Activated CD4-positive, alpha-beta memory T cell treated with anti-CD3 and anti-CD28 coated beads for 36 hours (primary cell): ENCODE measurements around the gene ABCC8. TPM values are rescaled to one million over a fixed set of nuclear protein-coding genes. Genes with fewer than 3 reads are reported as not detected.

Experiments used
- CTCF ChIA-PET: fragments of 350-600 bp; sonication (Branson Sonifier 250); formaldehyde crosslinking; loops from one replicate; lab custom pipeline; 2021; ENCODE audit warnings: antibody characterized with exemption, inconsistent platforms; lab: Charles Lee
- POLR2A ChIA-PET: fragments of 350-600 bp; sonication (Branson Sonifier 250); formaldehyde crosslinking; loops from one replicate; lab custom pipeline; 2021; ENCODE audit warnings: antibody characterized with exemption; lab: Charles Lee
- DNase-seq: peaks from one replicate; pipeline ENCODE4 v3.0.0-alpha.2; 2020
- H3K27ac Mint-ChIP-seq: one replicate; pipeline ENCODE4 v1.8.0; 2021; ENCODE audit warnings: mixed read lengths
- H3K27me3 Mint-ChIP-seq: one replicate; pipeline ENCODE4 v1.8.0; 2021; ENCODE audit warnings: mixed read lengths
- H3K36me3 Mint-ChIP-seq: one replicate; pipeline ENCODE4 v1.8.0; 2021; ENCODE audit warnings: mixed read lengths
- H3K4me1 Mint-ChIP-seq: one replicate; pipeline ENCODE4 v1.8.0; 2021; ENCODE audit warnings: low read depth, mixed read lengths
- H3K4me3 Mint-ChIP-seq: one replicate; pipeline ENCODE4 v1.8.0; 2021; ENCODE audit warnings: mild to moderate bottlenecking, mixed read lengths
- H3K9me3 Mint-ChIP-seq: one replicate; pipeline ENCODE4 v1.8.0; 2021; ENCODE audit warnings: mixed read lengths
- intact Hi-C: fragments of 100-400 bp; cut with micrococcal nuclease; formaldehyde crosslinking; loops from one replicate; pipeline ENCODE4 v1.15.1; 2023
- total RNA-seq, 2 experiments: library from RNA; stranded (reverse); gene quantifications; one replicate each; pipeline ENCODE4 v1.2.3, GENCODE V29; 2021

The ABCC8 gene
- total RNA-seq, 2 experiments from 2014 or later: not detected

- Mint-ChIP-seq H3K4me3 (no peak overlapping the region), H3K27me3 (no peaks in the 10 kb centered on the region), H3K36me3 (no peaks in the 10 kb centered on the region), H3K4me1 (no peaks in the 10 kb centered on the region), H3K9me3 (no peaks in the 10 kb centered on the region), H3K27ac (no peak overlapping the region)
- ChIA-PET CTCF (interaction anchor here (1.8 kb wide), 1 partner anchor 13 kb away, joined by 7 read pairs; no protein-coding TSS in a partner anchor), POLR2A (no interaction called here)
- DNase-seq: no peak
- intact Hi-C loops: no loop called here
Observed at GRCh38 chr11:17396598-17397310, 79.9 kb downstream of the ABCC8 start.

- intact Hi-C loops: no loop called here
- Mint-ChIP-seq H3K36me3 (no peaks in the 10 kb centered on the region), H3K27me3 (no peaks in the 10 kb centered on the region), H3K4me1 (no peaks in the 10 kb centered on the region), H3K4me3 (no peak overlapping the region), H3K27ac (no peak overlapping the region), H3K9me3 (no peaks in the 10 kb centered on the region)
- ChIA-PET CTCF (no interaction called here), POLR2A (no interaction called here)
- no peak for DNase-seq
Observed at GRCh38 chr11:17395978-17396377, 80.7 kb downstream of the ABCC8 start.

GRCh38 chr11:17395554-17395961 is 81.1 kb downstream of the ABCC8 start:
- intact Hi-C loops: no loop called here
- no peak overlapping the region for H3K27ac Mint-ChIP-seq
- DNase-seq: no peak
- no peak overlapping the region for H3K4me3 Mint-ChIP-seq
- CTCF ChIA-PET: no interaction called here
- H3K36me3 Mint-ChIP-seq: no peaks in the 10 kb centered on the region
- POLR2A ChIA-PET: no interaction called here
- no peaks in the 10 kb centered on the region for H3K4me1 Mint-ChIP-seq
- no peaks in the 10 kb centered on the region for H3K9me3 Mint-ChIP-seq
- no peaks in the 10 kb centered on the region for H3K27me3 Mint-ChIP-seq

GRCh38 chr11:17394743-17395390 is 81.8 kb downstream of the ABCC8 start:
- POLR2A ChIA-PET: no interaction called here
- H3K9me3 Mint-ChIP-seq: no peaks in the 10 kb centered on the region
- intact Hi-C loops: no loop called here
- H3K4me1 Mint-ChIP-seq: no peaks in the 10 kb centered on the region
- no peaks in the 10 kb centered on the region for H3K27me3 Mint-ChIP-seq
- H3K36me3 Mint-ChIP-seq: no peaks in the 10 kb centered on the region
- DNase-seq: no peak
- CTCF ChIA-PET: no interaction called here
- no peak overlapping the region for H3K27ac Mint-ChIP-seq
- no peak overlapping the region for H3K4me3 Mint-ChIP-seq

DNA sequence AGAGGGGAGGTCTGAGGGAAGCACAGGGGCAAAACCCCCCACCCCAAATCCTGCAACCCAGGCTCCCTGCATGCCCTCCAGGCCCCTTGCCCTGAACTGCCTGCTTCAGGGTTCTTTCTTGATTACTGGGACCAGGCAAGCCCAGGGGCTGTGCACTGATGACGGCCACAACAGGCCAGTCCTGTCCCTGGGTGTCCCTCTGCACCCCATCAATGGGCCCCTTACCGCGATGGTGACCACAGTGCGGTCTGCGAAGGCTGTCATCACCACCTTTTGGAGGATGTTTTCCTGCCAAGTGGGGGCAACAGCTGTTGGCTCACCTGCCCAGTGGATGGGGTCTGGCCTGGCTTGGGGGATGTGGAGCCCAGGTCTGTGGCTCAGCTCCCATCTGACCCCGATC is 83.2 kb downstream of the ABCC8 start:
- POLR2A ChIA-PET: no interaction called here
- no peak for DNase-seq

DNA sequence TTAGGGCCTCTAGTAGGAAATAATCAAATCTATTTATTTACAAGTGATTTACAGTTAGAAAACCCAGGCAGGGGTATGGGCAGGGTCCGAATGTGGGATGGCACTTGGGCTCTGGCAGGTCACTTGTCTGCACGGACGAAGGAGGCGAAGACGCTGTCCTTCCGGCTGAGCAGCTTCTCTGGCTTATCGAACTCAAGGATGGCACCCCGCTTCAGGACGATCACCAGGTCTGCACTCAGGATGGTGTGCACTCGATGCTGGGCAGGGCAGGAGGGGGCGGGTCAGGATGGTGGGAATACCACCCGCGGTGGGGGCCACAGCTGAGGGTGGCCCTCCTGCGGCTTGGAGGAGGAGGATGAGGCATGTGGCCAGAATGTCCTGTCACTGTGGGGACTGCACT is 83.8 kb downstream of the ABCC8 start:
- Mint-ChIP-seq H3K27ac (no peak overlapping the region), H3K9me3 (no peaks in the 10 kb centered on the region), H3K4me3 (no peak overlapping the region), H3K27me3 (no peaks in the 10 kb centered on the region), H3K36me3 (no peaks in the 10 kb centered on the region), H3K4me1 (no peaks in the 10 kb centered on the region)
- POLR2A ChIA-PET: interaction anchor here (0.5 kb wide), 1 partner anchor 600 kb away, joined by 3 read pairs; no protein-coding TSS in a partner anchor
- DNase-seq: no peak
- intact Hi-C loops: no loop called here
- CTCF ChIA-PET: interaction anchor here (1.5 to 2.6 kb wide), 2 partner anchors 10 to 163 kb away, joined by 4 to 13 read pairs; no protein-coding TSS in a partner anchor

More for the DNA sequence above, 83.2 kb downstream of the ABCC8 start:
- H3K9me3 Mint-ChIP-seq: no peaks in the 10 kb centered on the region
- no peaks in the 10 kb centered on the region for H3K4me1 Mint-ChIP-seq
- no peaks in the 10 kb centered on the region for H3K27me3 Mint-ChIP-seq
- no peak overlapping the region for H3K27ac Mint-ChIP-seq
- no peak overlapping the region for H3K4me3 Mint-ChIP-seq
- CTCF ChIA-PET: interaction anchor here (2.6 kb wide), 1 partner anchor 10 kb away, joined by 13 read pairs; no protein-coding TSS in a partner anchor
- no peaks in the 10 kb centered on the region for H3K36me3 Mint-ChIP-seq
- intact Hi-C loops: no loop called here

DNA sequence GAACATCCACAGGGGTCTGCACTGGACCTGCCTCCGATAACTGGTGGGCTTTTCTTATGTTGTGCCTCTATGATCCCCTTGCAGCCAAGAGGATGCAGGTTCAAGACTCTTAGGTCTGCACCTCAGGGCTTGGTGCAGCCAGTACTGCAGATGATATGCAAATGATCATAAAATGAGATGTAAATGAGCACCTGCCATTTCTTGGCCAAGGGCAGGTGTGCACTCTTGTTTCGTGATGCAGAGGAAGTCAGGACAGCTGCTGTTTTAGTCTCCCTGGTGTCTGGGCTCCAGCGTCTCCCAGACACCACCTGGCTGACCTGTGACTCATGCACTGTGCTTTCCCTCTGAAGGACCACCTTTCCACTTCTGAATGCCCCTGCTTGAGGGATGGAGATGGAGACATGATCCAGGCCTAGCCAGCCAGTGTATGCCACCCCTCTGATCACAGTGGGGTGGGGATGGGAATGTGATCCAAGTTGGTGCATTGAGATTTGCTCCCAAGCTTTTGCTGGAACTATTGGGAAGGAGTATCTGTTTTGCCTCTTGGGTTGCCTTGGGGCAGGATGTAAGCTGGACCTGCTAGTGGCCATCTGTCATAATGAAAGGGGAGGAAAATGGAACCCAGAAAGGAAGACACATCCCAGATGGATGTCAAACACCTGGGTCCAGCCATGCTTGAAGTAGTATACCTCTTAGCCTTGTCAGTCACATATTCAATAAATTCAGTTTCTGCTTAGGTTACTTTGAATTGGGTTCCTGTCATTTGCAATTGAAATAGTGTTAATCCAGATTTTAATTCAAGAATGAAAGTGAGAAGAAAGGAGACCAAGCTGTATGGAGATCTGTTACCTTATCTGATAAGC is 84.9 kb downstream of the ABCC8 start:
- H3K4me3 Mint-ChIP-seq: no peak overlapping the region
- intact Hi-C loops: no loop called here
- H3K4me1 Mint-ChIP-seq: no peaks in the 10 kb centered on the region
- H3K27ac Mint-ChIP-seq: no peak overlapping the region
- peaks cover 4% of the 10 kb centered on the region for H3K27me3 Mint-ChIP-seq
- no peak for DNase-seq
- POLR2A ChIA-PET: no interaction called here
- H3K9me3 Mint-ChIP-seq: no peaks in the 10 kb centered on the region
- no peaks in the 10 kb centered on the region for H3K36me3 Mint-ChIP-seq
- CTCF ChIA-PET: interaction anchor here (1.0 to 2.6 kb wide), 4 partner anchors 9 to 161 kb away, joined by 3 to 13 read pairs (median 4); no protein-coding TSS in a partner anchor

DNA sequence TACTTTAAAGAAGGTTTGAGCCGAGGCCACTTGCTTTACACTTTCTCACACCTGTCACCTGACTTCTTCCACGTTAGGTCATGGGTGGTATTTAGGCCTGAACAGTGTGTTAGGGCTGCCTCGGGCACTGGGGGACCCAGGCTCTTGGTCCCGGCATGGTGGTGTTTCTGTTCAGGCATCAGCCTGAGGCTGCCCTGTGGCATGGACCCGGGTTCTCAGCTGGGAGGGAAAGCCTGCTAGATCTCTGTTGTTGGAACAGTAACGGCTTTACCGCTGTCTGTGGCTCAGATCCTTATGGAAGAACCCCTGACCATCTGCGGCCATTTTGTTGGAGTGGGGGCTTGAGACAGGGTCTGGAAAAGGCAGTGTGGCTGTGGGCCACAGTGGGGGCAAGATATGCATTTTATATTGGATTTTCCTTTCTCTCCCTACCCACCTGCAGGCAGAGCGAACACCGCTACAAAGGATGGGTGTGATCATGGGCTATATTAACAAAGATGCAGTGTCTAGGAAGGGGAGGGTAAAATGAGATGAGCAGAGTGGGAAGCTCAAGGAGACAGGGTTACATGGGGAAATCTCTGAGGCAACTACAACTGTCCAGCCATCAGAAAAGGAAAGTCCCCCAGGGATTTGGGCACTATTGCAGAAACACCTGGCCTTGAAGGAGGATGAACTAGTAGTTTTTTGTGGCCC is 86.5 kb downstream of the ABCC8 start:
- no peaks in the 10 kb centered on the region for H3K4me1 Mint-ChIP-seq
- POLR2A ChIA-PET: interaction anchor here (1.1 kb wide), 1 partner anchor 180 kb away, joined by 3 read pairs; no protein-coding TSS in a partner anchor
- H3K4me3 Mint-ChIP-seq: peak overlapping the region; percentile 45
- H3K36me3 Mint-ChIP-seq: no peaks in the 10 kb centered on the region
- peaks cover 4% of the 10 kb centered on the region for H3K27me3 Mint-ChIP-seq
- no peak for DNase-seq
- H3K27ac Mint-ChIP-seq: no peak overlapping the region
- H3K9me3 Mint-ChIP-seq: no peaks in the 10 kb centered on the region
- CTCF ChIA-PET: interaction anchor here (0.9 to 1.3 kb wide), 2 partner anchors 138 to 160 kb away, joined by 3 to 5 read pairs; no protein-coding TSS in a partner anchor
- intact Hi-C loops: loop anchor here (5.0 kb wide), 1 partner anchor 313 kb away; the partner anchor contains the start of gene RPS13

DNA sequence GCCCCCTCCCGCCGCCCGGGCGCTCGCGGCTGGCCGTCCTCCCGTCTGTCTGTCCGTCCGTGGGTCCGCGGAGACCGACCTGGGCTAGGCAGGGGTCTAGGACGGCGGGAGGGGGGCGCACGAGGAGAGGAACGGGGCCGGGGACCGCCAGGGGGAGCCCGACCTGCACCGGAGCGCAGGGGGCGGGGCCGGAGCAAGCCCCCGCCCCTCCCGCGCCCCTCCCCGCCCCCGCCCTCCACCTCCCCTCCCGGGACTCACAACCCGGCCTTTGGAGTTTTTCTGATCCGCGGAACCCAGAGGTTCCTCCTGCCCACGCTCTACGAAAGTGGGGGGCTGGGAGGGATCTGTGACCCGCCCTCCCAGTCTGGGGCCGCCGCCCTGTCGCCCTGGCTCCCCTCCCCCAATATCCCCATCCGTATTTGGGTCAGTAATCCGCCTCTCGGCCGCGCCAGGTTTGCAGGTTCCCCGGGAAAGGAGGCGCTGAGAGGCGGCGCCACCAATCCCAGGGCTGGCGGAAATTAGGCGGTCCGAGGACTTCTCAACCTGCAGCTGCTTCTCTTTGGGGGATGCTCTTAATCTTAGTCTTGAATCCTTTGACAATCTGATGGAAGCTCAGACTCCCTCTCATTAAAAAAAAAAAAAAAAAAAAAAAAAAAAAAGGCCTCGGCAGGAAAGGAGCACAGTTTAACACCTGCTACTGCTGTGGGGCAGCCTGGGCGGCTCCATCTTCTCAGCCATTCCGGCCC is 87.3 kb downstream of the ABCC8 start:
- intact Hi-C loops: loop anchor here (5.0 kb wide), 1 partner anchor 312 kb away; the partner anchor contains the start of gene RPS13

DNA sequence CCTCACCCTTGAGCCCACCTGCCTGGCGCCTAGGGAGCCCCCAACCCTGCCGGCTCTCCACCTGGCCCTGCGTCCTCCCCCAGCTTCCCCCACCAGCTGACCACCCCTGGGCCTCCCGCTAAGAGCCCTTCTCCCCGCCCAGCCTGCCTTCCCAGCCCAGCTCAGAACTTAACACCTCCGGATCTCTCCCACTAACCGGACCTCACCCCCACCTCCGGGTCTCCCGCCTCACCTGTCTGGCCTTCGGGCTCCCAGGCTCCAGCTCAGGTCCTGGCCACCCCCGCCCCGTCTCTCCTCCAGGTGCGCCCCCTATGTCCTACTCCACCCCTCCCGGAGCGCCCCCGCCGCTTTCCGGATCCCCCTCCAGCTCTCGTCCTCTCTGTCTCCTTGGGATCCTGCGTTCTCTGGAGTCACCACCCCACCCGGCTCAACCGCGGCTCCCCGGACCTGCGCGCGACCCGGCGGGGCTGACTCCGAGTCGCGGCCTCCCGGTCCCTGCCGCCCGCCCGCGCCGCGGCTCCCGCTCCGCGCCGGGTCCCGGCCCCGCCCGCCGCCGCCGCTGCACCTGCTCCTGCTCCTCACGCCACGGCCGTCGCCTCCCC is 87.9 kb downstream of the ABCC8 start, which contains the start of gene KCNJ11:
KCNJ11 (minus strand) TSS at position 51 of the 602 bp plus-strand sequence. CDS start 568 bp downstream, outside the sequence.
- ChIA-PET POLR2A (no interaction called here), CTCF (interaction anchor here (0.7 to 1.4 kb wide), 12 partner anchors 9 to 210 kb away, joined by 3 to 16 read pairs (median 4); no protein-coding TSS in a partner anchor)
- Mint-ChIP-seq H3K27me3 (peaks cover 4% of the 10 kb centered on the region), H3K27ac (no peak within 1 kb of the TSS), H3K4me1 (no peaks in the 10 kb centered on the region), H3K9me3 (no peaks in the 10 kb centered on the region), H3K36me3 (no peaks in the 10 kb centered on the region), H3K4me3 (peak within 1 kb of the TSS; percentile 61)
- no peak for DNase-seq
- intact Hi-C loops: loop anchor here (5.0 kb wide), 1 partner anchor 311 kb away; the partner anchor contains the start of gene RPS13

More for the DNA sequence above, 87.3 kb downstream of the ABCC8 start:
- peaks cover 4% of the 10 kb centered on the region for H3K27me3 Mint-ChIP-seq
- no peaks in the 10 kb centered on the region for H3K9me3 Mint-ChIP-seq
- H3K27ac Mint-ChIP-seq: no peak overlapping the region
- ChIA-PET POLR2A (interaction anchor here (1.1 kb wide), 1 partner anchor 179 kb away, joined by 3 read pairs; no protein-coding TSS in a partner anchor), CTCF (interaction anchor here (0.7 to 1.2 kb wide), 7 partner anchors 10 to 209 kb away, joined by 3 to 16 read pairs (median 4); no protein-coding TSS in a partner anchor)
- peak overlapping the region; percentile 61 for H3K4me3 Mint-ChIP-seq
- DNase-seq: peak; percentile 78
- no peaks in the 10 kb centered on the region for H3K4me1 Mint-ChIP-seq
- H3K36me3 Mint-ChIP-seq: no peaks in the 10 kb centered on the region
